ENCODE results near the gene ENTPD8. TPM values are rescaled to one million over a fixed set of nuclear protein-coding genes. Genes with fewer than 3 reads are reported as not detected.

Gene ENTPD8
- total and polyA plus RNA-seq, 7 donors, result 0.01 TPM; not detected in 6

- ATAC-seq (no peak), DNase-seq (peak in 1 of 2 donors; percentile 21)
- WGBS, 3 donors, result 86 to 90% (median 89%) methylated on average over 23 of the region's 23 CpGs
- Histone ChIP-seq H3K27me3 (ENCODE audit: insufficient read depth in 3 of 3, low read length in 2 of 3) (no peaks in the 10 kb centered on the region), H3K9me3 (no peaks in the 10 kb centered on the region), H3K27ac (no peak overlapping the region), H3K36me3 (ENCODE audit: insufficient read depth in 1 of 2, low read depth in 1 of 2) (peaks cover 0 to 24% of the 10 kb centered on the region in 2 donors), H3K4me3 (no peak overlapping the region), H3K4me1 (no peaks in the 10 kb centered on the region)
- TF ChIP-seq CTCF (IDR thresholded peaks at IDR 0.05), result no peak
- intact Hi-C loops (cut with DNase I), result no loop called here
Measured at GRCh38 chr9:137465720-137466388, 24.7 kb upstream of the ENTPD8 start.

GRCh38 chr9:137465000-137465719 lies 24.0 kb upstream of the ENTPD8 start:
- no peaks in the 10 kb centered on the region for H3K27me3 ChIP-seq (ENCODE audit: insufficient read depth in 3 of 3, low read length in 2 of 3)
- ATAC-seq (no peak), DNase-seq (peak in 1 of 2 donors; percentile 42)
- no peaks in the 10 kb centered on the region for H3K9me3 ChIP-seq
- no peaks in the 10 kb centered on the region for H3K4me1 ChIP-seq
- intact Hi-C loops (cut with DNase I), result no loop called here
- WGBS, 3 donors, result 92 to 94% (median 93%) methylated on average over 22 to 23 of the region's 23 CpGs
- H3K4me3 ChIP-seq, result no peak overlapping the region
- H3K36me3 ChIP-seq (ENCODE audit: insufficient read depth in 1 of 2, low read depth in 1 of 2), result peaks cover 0 to 30% of the 10 kb centered on the region in 2 donors
- no peak overlapping the region for H3K27ac ChIP-seq
- TF ChIP-seq CTCF (IDR thresholded peaks at IDR 0.05), result no peak

GRCh38 chr9:137464291-137464999 lies 23.3 kb upstream of the ENTPD8 start:
- H3K36me3 ChIP-seq (ENCODE audit: insufficient read depth in 1 of 2, low read depth in 1 of 2), result peaks cover 0 to 30% of the 10 kb centered on the region in 2 donors
- 92 to 95% (median 95%) methylated on average over 27 to 28 of the region's 28 CpGs for WGBS, 3 donors
- H3K27me3 ChIP-seq (ENCODE audit: insufficient read depth in 3 of 3, low read length in 2 of 3), result no peaks in the 10 kb centered on the region
- ATAC-seq (no peak), DNase-seq (peak in 1 of 2 donors; percentile 46)
- H3K9me3 ChIP-seq, result no peaks in the 10 kb centered on the region
- H3K4me1 ChIP-seq, result peaks cover 3% of the 10 kb centered on the region
- intact Hi-C loops (cut with DNase I), result no loop called here
- no peak overlapping the region for H3K27ac ChIP-seq
- no peak overlapping the region for H3K4me3 ChIP-seq
- TF ChIP-seq CTCF (IDR thresholded peaks at IDR 0.05), result no peak

- H3K9me3 ChIP-seq, result no peaks in the 10 kb centered on the region
- peaks cover 3% of the 10 kb centered on the region for H3K4me1 ChIP-seq
- H3K27ac ChIP-seq, result no peak overlapping the region
- no peaks in the 10 kb centered on the region for H3K27me3 ChIP-seq (ENCODE audit: insufficient read depth in 3 of 3, low read length in 2 of 3)
- DNase-seq (peak in 1 of 2 donors; percentile 40), ATAC-seq (no peak)
- peaks cover 0 to 30% of the 10 kb centered on the region in 2 donors for H3K36me3 ChIP-seq (ENCODE audit: insufficient read depth in 1 of 2, low read depth in 1 of 2)
- intact Hi-C loops (cut with DNase I), result no loop called here
- no peak overlapping the region for H3K4me3 ChIP-seq
- 95 to 97% (median 97%) methylated on average over 18 of the region's 18 CpGs for WGBS, 3 donors
- TF ChIP-seq CTCF (IDR thresholded peaks at IDR 0.05), result no peak
Measured at GRCh38 chr9:137463931-137464290, 22.8 kb upstream of the ENTPD8 start.
